ENCODE data around the gene MERTK. TPM values are rescaled to one million over a fixed set of nuclear protein-coding genes. Genes with fewer than 3 reads are reported as not detected.

The MERTK gene
- polyA plus RNA-seq, 1 of the 3 experiments (the other 2 are of a cell fraction), result 9.6 TPM

DNA sequence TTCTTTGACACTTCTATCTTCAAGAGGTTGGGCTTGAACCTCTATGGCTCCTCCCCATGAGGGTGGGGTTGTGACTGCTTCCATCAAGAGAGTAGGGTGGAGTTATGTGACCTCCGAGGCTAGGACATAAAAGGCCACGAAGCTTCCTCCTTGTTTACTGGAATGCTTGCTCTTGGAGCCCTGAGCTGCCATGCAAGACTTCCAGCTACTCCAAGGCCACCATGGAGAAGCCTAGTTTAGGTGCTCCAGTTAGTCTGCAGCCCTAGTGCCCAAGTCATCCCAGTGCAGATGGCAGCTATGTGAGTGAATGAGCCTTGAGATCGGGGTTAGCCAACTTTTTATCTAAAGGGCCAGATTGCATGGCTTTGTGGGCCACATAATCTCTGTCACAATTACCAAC, 2.4 kb upstream of the MERTK start:
- Histone ChIP-seq H3K79me2 (ENCODE audit: insufficient read depth) (no peaks in the 10 kb centered on the region), H3K9me3 (no peaks in the 10 kb centered on the region), H4K20me1 (ENCODE audit: insufficient read depth) (no peaks in the 10 kb centered on the region), H3K9me2 (no peaks in the 10 kb centered on the region), H3F3A (replicated peaks; ENCODE audit: insufficient read depth) (peaks cover 8% of the 10 kb centered on the region), H3K4me2 (no peak overlapping the region), H3K4me3 (ENCODE audit: low read depth in 2 of 2, low read length in 1 of 2) (no peak overlapping the region), H3K27me3 (ENCODE audit: insufficient read depth) (no peaks in the 10 kb centered on the region; the same call in 1 of the 2 replicates), H3K4me1 (ENCODE audit: control insufficient read depth in 1 of 2, insufficient read depth in 2 of 2, low read depth in 1 of 2, low read length in 1 of 2) (peaks cover 0 to 8% of the 10 kb centered on the region in 2 experiments; a peak in 1 of 4 replicates), H3K9ac (no peak overlapping the region), H2AFZ (ENCODE audit: low read depth) (no peak overlapping the region), H3K36me3 (replicated peaks in 1 of 2; ENCODE audit: control insufficient read depth in 1 of 2, insufficient read depth in 2 of 2, low read length in 1 of 2) (no peaks in the 10 kb centered on the region), H3K27ac (ENCODE audit: low read depth in 2 of 2, low read length in 1 of 2) (no peak overlapping the region)
- CTCF ChIA-PET, result interaction anchor here (3.0 to 12.5 kb wide), 2 partner anchors 8 to 155 kb away, joined by 24 to 215 read pairs; partner anchors contain the start of gene TMEM87B
- no peak for TF ChIP-seq FOXM1 (IDR thresholded peaks at IDR 0.05; ENCODE audit: low read depth)
- TF ChIP-seq, protein P1, sequence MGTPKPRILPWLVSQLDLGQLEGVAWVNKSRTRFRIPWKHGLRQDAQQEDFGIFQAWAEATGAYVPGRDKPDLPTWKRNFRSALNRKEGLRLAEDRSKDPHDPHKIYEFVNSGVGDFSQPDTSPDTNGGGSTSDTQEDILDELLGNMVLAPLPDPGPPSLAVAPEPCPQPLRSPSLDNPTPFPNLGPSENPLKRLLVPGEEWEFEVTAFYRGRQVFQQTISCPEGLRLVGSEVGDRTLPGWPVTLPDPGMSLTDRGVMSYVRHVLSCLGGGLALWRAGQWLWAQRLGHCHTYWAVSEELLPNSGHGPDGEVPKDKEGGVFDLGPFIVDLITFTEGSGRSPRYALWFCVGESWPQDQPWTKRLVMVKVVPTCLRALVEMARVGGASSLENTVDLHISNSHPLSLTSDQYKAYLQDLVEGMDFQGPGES (IDR thresholded peaks at IDR 0.05; ENCODE audit: low read depth, low read length), result no peak
- TF ChIP-seq NRF1 (IDR thresholded peaks at IDR 0.05; ENCODE audit: low read depth, low read length), result no peak
- no peak for TF ChIP-seq FOXJ3 (CRISPR knock-in tag; IDR thresholded peaks at IDR 0.05)
- TF ChIP-seq, protein P2, sequence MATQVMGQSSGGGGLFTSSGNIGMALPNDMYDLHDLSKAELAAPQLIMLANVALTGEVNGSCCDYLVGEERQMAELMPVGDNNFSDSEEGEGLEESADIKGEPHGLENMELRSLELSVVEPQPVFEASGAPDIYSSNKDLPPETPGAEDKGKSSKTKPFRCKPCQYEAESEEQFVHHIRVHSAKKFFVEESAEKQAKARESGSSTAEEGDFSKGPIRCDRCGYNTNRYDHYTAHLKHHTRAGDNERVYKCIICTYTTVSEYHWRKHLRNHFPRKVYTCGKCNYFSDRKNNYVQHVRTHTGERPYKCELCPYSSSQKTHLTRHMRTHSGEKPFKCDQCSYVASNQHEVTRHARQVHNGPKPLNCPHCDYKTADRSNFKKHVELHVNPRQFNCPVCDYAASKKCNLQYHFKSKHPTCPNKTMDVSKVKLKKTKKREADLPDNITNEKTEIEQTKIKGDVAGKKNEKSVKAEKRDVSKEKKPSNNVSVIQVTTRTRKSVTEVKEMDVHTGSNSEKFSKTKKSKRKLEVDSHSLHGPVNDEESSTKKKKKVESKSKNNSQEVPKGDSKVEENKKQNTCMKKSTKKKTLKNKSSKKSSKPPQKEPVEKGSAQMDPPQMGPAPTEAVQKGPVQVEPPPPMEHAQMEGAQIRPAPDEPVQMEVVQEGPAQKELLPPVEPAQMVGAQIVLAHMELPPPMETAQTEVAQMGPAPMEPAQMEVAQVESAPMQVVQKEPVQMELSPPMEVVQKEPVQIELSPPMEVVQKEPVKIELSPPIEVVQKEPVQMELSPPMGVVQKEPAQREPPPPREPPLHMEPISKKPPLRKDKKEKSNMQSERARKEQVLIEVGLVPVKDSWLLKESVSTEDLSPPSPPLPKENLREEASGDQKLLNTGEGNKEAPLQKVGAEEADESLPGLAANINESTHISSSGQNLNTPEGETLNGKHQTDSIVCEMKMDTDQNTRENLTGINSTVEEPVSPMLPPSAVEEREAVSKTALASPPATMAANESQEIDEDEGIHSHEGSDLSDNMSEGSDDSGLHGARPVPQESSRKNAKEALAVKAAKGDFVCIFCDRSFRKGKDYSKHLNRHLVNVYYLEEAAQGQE (IDR thresholded peaks at IDR 0.05; ENCODE audit: low read depth, low read length), result no peak
- 75% methylated on average over 2 of the region's 3 CpGs for WGBS (ENCODE audit: low lambda C conversion rate)
- POLR2A ChIA-PET, result no interaction called here
- DNase-seq, result no peak

DNA sequence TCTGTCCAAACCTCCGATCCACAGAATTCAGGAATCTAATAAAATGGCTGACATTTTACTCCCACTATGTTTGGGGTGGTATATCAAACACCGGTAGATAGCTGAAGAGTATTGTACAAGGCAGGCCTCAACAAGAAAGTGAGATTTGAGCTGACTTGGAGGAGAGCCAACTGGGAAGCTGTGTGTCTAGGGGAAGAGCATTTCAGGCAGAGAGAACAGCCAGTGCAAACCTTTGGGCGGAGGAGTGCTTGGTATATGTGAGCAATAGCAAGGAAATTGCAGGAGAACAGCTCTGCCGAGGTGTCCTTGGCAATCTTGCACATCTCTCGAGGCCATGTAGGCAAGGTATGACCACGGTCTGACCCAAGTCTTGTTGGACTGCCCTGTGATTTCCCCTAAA, 1.8 kb upstream of the MERTK start:
- H3K36me3 ChIP-seq (replicated peaks in 1 of 2; ENCODE audit: control insufficient read depth in 1 of 2, insufficient read depth in 2 of 2, low read length in 1 of 2), result no peaks in the 10 kb centered on the region
- no peaks in the 10 kb centered on the region for H3K79me2 ChIP-seq (ENCODE audit: insufficient read depth)
- POLR2A ChIA-PET, result no interaction called here
- no peaks in the 10 kb centered on the region; the same call in 1 of the 2 replicates for H3K27me3 ChIP-seq (ENCODE audit: insufficient read depth)
- H3K9ac ChIP-seq, result no peak overlapping the region
- H3F3A ChIP-seq (replicated peaks; ENCODE audit: insufficient read depth), result peaks cover 8% of the 10 kb centered on the region
- H3K4me3 ChIP-seq (ENCODE audit: low read depth in 2 of 2, low read length in 1 of 2), result no peak overlapping the region
- no peak for TF ChIP-seq EZH2phosphoT487 (IDR thresholded peaks at IDR 0.05; ENCODE audit: borderline replicate concordance, low read depth)
- TF ChIP-seq RCOR1 (IDR thresholded peaks at IDR 0.05; ENCODE audit: low read length), result no peak
- TF ChIP-seq, protein P3, sequence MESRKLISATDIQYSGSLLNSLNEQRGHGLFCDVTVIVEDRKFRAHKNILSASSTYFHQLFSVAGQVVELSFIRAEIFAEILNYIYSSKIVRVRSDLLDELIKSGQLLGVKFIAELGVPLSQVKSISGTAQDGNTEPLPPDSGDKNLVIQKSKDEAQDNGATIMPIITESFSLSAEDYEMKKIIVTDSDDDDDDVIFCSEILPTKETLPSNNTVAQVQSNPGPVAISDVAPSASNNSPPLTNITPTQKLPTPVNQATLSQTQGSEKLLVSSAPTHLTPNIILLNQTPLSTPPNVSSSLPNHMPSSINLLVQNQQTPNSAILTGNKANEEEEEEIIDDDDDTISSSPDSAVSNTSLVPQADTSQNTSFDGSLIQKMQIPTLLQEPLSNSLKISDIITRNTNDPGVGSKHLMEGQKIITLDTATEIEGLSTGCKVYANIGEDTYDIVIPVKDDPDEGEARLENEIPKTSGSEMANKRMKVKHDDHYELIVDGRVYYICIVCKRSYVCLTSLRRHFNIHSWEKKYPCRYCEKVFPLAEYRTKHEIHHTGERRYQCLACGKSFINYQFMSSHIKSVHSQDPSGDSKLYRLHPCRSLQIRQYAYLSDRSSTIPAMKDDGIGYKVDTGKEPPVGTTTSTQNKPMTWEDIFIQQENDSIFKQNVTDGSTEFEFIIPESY (IDR thresholded peaks at IDR 0.05; ENCODE audit: borderline replicate concordance, low read depth), result no peak
- TF ChIP-seq, protein P4, sequence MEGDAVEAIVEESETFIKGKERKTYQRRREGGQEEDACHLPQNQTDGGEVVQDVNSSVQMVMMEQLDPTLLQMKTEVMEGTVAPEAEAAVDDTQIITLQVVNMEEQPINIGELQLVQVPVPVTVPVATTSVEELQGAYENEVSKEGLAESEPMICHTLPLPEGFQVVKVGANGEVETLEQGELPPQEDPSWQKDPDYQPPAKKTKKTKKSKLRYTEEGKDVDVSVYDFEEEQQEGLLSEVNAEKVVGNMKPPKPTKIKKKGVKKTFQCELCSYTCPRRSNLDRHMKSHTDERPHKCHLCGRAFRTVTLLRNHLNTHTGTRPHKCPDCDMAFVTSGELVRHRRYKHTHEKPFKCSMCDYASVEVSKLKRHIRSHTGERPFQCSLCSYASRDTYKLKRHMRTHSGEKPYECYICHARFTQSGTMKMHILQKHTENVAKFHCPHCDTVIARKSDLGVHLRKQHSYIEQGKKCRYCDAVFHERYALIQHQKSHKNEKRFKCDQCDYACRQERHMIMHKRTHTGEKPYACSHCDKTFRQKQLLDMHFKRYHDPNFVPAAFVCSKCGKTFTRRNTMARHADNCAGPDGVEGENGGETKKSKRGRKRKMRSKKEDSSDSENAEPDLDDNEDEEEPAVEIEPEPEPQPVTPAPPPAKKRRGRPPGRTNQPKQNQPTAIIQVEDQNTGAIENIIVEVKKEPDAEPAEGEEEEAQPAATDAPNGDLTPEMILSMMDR (IDR thresholded peaks at IDR 0.05), result no peak
- no peak for TF ChIP-seq JUND (IDR thresholded peaks at IDR 0.05)
- TF ChIP-seq GATA2 (CRISPR knock-in tag; IDR thresholded peaks at IDR 0.05), result no peak
- TF ChIP-seq RFX5 (IDR thresholded peaks at IDR 0.05; ENCODE audit: low read length), result no peak
- TF ChIP-seq EP300 (IDR thresholded peaks at IDR 0.05; ENCODE audit: borderline replicate concordance in 1 of 2, low read depth in 1 of 2, low read length in 1 of 2), result no peak
- TF ChIP-seq TEAD4 (IDR thresholded peaks at IDR 0.05; ENCODE audit: borderline replicate concordance, insufficient read depth), result no peak
- TF ChIP-seq NRF1 (IDR thresholded peaks at IDR 0.05; ENCODE audit: low read depth, low read length), result no peak
- TF ChIP-seq YY1 (IDR thresholded peaks at IDR 0.05; ENCODE audit: low read depth), result no peak
- TF ChIP-seq MEF2A (IDR thresholded peaks at IDR 0.05; ENCODE audit: borderline replicate concordance, low read depth), result no peak
- TF ChIP-seq TCF12 (IDR thresholded peaks at IDR 0.05), result no peak
- no peak for TF ChIP-seq GABPA (IDR thresholded peaks at IDR 0.05; ENCODE audit: low read depth)
- TF ChIP-seq POLR2AphosphoS5 (IDR thresholded peaks at IDR 0.05; ENCODE audit: low read depth, low read length), result no peak
- H3K27ac ChIP-seq (ENCODE audit: low read depth in 2 of 2, low read length in 1 of 2), result no peak overlapping the region
- no peaks in the 10 kb centered on the region for H4K20me1 ChIP-seq (ENCODE audit: insufficient read depth)
- H3K4me2 ChIP-seq, result no peak overlapping the region
- H3K9me2 ChIP-seq, result no peaks in the 10 kb centered on the region
- no peaks in the 10 kb centered on the region for H3K9me3 ChIP-seq
- no peak overlapping the region for H2AFZ ChIP-seq (ENCODE audit: low read depth)
- 96% methylated on average over 6 of the region's 6 CpGs for WGBS (ENCODE audit: low lambda C conversion rate)
- DNase-seq, result no peak
- peaks cover 0 to 8% of the 10 kb centered on the region in 2 experiments; a peak in 1 of 4 replicates for H3K4me1 ChIP-seq (ENCODE audit: control insufficient read depth in 1 of 2, insufficient read depth in 2 of 2, low read depth in 1 of 2, low read length in 1 of 2)
- CTCF ChIA-PET, result interaction anchor here (3.0 to 12.5 kb wide), 2 partner anchors 9 to 154 kb away, joined by 24 to 215 read pairs; partner anchors contain the start of gene TMEM87B

Measured in SK-N-SH (cell line).